HT1080 (cell line): ENCODE measurements around the gene MYO1B. TPM values are rescaled to one million over a fixed set of nuclear protein-coding genes. Genes with fewer than 3 reads are reported as not detected.

Experiments
- DNase-seq: peaks from one replicate; pipeline ENCODE4 v3.0.0-alpha.2; 2015; ENCODE audit warnings: low read depth
- total RNA-seq: library from RNA; depleted of rRNA; stranded (reverse); fragments of >200 nt; shearing (Covaris generic); gene quantifications from 2 replicates; pipeline ENCODE4 v1.2.3, GENCODE V29; 2014

The MYO1B gene
- total RNA-seq, 1 experiment from 2014 or later: 93.6 TPM

DNA sequence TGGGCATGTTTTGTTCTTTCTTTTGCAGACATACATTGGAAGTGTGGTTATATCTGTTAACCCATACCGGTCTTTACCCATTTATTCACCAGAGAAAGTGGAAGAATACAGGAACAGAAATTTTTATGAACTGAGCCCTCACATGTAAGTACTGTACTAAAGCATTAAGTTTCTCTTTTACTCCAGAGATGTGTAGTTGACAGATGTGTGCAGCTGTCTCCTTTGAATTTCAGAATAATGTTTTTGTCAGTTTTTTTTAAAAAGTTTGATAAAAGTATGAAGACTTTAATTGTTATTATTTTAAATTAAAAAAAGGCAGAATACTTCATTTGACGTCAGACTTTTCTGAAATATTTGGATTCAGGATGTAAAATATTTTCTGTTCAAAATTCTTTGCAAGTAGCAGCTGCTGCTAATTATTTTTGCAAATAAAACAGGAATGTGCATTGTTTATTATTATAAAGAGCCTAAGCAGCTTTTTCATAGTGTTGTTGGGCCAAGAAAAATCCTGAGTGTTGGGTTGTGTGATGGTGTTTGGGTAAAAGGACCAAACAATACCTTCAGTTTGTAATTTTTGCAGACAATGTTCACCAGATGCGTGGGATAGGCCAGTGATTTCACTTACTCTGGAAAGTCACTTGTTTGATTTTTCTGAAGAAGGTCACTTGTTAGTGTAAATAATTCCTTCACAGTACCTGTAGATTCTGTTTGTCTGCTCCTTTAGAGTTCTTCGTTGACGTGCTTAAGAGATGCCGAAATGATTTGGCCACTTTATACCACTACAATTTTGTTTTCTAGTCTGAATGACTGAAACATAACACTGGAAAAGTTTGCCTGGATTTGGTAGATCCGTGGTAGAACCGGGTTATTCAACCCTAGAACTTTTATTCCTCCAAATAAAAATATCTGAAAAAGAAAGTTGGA, 51.1 kb downstream of the MYO1B start:
- DNase-seq: no peak

DNA sequence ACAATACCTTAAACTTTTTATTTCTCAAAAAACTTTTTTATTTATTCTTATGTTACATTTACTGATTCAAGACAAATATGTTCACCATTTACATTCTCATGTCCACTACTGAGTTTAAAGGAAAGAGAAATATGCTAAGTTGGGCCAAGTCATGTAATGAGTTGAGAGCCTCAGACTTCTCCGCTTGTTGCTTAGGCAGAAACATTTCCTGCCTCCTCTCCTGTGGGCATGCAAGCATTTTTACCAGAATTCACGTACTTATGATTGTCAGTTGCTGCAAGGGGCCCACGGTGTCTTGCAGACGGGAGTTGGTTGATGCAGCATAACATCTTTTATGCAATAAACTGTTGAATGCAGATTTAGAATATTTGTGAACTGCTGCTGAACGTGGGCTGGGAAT, 51.8 kb downstream of the MYO1B start:
- DNase-seq: no peak

DNA sequence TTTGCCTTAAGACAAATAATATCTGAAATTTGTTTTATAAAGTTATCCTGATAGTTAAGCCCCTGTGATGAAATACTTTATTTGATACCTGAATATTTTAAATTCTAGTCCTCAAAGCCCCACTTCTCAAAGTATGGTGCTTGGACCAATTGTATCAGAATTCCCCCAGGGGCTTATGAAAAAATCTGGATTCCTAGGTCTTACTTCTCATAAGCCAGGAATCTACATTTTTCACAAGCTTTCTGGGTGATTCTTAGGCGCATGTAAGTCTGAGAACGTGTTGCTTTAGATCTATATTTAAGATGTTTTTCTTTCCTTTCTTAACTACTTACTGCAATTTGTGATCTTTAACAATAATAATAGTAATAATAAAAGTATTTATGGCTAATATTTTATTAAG, 53.1 kb downstream of the MYO1B start:
- no peak for DNase-seq

DNA sequence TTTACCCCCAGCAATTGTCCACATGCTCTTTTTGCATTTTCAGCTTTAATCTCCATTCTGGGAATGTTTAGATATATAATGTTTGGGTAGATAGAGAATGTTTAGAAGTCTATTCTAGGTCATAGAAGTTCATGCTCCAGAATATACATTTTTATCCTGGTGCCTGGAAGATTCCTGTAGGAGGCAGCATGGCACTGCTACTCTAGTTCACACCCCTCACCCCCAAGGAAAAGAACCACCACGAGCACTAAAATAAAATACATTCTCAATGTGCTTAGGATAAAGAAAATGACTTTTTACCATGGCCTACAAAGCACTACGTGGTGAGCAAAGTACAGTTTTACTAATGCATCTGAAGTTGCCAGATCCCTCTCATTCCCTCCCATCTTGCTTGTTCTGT, 53.8 kb downstream of the MYO1B start:
- no peak for DNase-seq

DNA sequence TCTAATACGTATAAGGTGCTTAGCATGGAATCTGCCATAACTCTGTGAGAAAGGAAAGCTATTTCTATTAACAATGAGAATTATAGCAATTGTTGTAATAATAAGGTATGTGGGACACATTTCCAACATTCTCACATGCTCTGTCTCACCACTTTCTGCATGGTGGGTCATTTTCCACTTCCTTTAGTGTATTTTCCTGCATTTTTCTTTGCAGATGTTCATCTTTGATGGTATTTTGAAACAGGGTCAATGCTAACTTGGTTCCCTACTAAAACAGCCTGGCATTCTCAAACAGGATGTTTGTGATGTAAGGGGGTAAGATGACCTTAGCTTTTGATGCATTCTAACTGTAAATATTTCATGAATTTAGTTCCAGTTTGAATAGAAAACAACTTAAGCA, 54.7 kb downstream of the MYO1B start:
- DNase-seq: no peak

DNA sequence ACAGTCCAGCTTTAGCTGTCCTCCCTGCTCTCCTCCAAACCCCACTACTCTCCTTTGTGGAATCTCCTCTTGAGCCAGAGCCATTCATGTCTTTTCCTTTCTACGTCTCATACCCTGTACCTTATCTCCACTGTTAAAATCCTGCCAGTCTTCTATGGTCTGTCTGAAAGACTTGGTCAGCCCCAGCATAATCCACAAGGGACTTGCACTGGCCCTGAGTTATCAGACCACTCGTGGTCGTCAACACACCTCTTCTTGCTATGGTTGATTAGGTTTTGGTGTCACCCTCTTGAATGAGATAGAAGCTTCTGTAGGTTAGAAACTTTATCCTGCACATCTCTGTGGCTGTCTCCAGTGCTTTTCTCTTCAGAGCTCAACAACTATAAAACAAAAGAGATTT, 56.8 kb downstream of the MYO1B start:
- DNase-seq: no peak

DNA sequence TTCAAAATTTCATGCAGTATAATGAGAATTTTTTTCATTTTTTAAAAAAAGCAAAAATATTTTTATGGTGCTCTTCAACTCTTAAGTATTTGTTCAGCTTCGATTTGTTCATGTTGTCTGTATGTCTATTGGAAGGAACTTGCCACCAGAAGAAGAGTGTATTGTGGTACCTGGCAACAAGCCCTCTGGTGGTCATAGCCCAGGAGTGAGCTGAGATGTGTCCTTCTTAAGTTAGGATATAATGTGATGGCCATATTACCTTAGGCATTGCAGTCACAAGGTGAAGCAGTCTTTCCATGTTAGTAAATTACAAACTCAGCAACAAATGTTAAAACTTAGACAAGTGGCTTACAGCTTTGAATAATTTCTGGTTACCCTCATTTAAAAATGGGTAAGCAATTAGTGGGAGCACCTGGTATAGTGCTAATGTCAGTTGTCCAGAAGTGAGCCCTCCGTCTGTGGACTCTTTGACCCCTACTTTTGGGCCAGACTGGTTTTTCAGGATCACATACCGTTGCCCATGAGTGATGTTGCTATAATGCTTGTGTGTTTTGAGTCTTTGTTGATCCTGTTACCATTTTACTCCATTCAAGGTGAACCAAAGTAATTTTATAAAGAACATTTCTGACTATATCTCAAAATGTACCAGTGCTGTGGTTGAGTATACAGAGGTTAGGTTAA, 57.4 kb downstream of the MYO1B start:
- DNase-seq: peak; percentile 30

DNA sequence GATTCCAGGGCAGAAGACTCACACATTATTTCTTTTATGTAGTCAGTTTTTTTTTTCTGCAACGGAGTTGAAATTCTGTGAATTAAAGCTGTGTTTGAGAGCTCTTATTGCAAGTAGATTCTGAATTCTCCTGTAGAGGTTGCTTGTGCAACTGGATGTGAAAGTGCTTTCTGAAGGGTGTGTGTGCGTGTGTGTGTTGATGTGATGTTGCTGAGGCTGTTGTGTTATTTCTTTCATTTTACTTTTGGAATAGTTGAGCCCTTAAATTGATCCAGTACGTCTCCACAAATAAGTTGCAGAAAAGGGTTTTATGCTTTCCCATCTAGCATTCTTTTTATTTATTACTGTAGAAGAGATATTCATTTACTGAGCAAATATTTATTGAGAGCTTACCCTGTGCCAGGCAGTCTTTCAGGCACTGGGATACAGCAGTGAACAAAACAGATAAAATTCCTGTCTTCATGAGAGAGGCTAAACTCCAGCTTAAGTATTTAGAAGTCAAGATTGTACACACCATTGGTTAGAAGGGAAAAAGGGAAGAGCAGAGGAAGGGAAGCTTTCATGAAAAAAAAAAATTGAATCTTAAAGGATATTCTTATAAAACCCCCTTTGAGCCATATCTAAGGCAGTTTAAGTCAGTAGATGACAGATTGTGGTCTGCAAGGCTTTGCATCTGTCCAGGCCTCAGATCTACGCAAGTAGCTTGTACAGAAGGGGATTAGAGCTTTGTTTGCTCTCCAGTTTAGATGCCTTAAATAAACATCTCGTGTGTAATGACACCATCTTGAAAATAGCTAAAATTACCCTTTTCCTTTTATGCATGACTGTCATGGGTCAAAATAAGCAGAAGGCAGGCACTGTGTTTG, 58.2 kb downstream of the MYO1B start:
- no peak for DNase-seq

DNA sequence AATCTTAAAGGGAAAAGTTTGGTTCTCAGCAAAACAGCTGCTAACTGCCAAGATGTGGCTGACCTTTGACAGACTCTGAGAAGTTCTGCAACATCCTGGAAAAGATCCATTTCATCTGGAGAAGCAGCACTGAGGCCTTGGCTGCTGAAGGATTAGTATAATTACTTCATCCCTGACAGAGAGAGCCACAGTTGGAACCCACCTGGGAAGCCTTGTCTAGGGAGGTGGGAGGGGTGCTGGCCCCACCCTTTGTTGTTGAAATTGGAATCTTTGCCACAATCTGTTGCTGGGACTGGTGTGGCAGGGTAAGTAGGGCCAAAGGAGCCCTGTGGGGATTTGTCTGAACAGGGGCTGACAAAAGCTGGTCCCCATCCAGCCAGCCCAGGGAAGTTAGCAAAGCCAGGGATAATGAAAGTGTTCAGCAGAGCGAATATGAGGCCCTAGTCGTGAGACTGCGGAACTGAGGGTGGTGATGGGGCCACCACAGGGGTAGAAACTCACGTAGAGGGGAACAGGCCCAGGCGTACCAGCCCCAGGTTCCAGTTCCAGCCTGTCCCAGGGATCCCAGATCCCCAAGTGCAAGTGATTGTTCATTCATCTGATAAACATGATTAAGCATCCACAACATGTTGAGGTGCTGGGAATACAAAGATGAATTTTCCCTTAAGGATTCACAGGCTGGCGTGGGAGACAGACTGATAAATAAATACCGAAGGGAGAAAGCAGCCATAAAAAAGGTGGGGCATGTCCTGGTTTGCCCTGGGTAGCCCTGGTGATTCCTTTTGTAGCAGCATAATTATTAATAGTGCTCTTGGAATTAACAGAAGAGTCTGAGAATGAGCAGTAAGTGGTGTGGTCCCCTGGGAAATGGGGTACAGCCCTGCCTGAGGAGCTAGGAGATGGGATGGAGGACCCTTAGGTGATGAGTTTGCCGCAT, 60.0 kb downstream of the MYO1B start:
- no peak for DNase-seq

DNA sequence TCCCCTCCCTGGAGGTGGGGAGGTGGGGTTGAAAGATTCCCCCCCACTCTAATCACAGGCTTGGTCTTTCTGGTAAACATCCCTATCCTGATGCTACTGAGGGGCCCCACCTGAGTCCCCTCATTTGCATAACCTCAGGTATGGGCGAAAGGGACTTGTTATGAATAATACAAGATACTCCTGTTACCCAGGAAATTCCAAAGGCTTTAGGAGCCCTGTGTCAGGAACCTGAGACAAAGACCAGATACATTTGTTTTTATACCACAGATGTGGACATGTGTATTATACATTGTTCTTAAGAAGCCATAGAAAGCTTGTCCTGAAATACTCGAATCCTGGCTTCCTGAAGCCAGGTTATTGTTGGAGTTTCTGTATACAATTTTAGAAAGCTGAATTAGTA, 62.8 kb downstream of the MYO1B start:
- DNase-seq: no peak

DNA sequence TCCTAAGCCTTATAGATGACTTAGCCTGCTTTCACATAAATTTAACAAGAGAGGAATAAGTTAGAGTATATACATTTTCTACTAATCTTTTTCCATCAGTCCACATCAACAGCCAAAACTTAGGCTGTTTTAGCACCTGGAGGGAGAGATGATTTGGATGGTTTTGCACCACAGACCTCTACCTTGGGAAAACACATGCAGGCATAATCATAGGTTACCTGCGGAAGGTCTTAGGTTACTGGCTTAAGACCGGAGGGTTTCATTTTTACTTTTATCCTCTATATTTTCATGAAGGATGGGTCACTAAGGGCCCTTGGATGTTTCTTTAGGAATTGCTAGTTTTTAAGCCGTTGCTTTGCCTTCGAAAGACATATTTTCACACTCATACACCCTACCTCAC, 66.0 kb downstream of the MYO1B start:
- DNase-seq: no peak

DNA sequence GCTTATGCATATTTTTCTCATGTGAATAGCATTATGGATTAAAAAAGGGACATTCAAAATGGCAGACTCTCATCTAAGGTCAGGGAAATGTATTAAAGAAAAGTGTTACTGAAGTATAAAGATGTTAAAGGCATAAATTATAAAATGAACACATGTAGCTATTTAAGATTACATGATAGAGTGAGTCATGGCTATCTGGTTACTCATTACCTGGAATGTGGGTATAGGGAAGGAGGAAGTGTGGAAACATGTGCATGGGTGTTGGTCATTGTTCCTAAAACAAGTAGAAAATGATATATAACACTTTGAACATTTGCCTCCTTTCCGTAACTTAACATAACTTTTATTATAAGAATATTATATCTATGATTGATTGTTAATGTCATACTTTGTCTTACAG, 66.4 kb downstream of the MYO1B start:
- peak; percentile 83 for DNase-seq

DNA sequence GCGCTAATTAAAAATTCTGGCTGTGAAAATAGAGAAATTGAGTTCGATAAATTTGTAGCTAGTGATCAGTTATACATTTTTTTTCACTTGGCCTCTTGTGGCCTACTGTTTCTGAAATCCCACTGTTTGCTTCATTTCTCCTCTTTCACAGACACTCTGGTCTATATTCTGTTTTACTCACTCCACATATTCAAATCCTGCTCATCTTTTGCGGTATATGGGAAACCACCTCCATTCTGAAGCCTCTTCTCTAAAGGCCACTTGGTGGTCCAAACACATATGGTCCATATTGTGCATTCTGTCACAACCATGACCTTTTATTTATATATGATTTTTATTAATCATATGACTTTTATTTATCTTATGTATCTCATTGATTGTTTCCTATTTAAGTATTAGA, 67.0 kb downstream of the MYO1B start:
- DNase-seq: no peak

DNA sequence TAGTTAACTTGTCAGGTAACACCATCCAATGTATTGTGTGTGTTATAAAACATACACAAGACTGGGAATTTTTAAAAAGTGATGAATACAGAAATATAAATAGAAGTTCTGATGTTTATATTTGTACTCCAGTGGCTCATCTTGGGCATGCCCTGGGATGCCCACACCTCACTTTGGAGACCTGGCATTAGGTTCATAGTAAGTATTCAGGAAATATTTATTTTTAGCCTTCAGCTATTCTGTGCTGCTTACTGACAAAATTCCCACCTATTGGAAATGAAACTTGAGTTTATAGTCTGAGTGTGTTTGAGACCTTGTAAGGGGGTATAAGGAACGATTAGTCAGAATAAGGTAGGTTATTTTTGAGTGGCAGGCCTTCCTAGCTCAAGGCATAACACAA, 67.5 kb downstream of the MYO1B start:
- no peak for DNase-seq

DNA sequence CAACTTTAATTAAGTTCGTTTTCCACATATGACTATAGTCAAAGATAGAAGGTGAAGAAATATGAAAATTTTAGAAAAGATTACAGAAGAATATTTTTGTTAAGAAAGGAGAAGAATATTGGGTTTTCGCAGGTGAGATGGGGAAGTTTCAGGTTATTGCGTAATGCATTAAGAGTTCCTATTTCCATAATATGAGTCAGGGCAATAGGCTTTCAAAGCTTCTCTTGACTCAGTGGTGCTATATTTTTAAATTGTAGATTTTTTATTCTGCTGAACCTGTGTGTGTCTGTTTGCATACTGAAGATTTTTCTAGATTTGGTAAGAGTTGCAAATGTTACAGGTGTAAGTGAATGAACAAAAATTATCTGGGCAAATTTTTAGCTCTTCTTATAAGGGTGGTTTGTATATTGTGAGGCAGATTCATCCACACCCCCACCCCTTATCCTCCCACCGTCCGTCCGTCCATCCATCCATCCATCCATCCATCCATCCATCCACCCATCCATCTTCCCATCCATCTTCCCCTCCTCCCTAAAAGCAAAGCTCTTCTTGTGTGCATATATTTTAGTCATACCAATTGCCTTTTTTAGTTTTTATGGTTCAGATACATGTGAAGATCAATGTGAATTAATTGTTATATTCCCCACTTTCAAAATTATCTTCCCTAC, 69.6 kb downstream of the MYO1B start:
- DNase-seq: no peak

DNA sequence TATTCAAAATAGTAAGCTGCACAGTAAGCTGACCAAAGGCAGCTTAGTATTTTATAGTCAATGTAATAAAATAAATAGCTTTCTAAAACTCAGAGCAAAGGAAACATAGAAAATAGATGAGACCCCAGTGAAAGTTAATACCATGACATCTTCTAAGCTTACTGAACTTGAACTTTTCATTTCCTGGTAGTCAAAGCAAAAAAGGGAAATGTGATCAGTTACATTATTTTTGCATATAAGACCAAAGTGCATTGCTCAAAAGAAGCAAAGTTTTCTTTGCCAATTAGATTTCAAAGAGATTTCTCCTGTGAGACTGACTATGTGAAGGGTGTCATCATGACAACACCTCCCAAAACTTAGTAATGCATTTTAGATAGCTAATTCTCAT, 70.2 kb downstream of the MYO1B start:
- no peak for DNase-seq

DNA sequence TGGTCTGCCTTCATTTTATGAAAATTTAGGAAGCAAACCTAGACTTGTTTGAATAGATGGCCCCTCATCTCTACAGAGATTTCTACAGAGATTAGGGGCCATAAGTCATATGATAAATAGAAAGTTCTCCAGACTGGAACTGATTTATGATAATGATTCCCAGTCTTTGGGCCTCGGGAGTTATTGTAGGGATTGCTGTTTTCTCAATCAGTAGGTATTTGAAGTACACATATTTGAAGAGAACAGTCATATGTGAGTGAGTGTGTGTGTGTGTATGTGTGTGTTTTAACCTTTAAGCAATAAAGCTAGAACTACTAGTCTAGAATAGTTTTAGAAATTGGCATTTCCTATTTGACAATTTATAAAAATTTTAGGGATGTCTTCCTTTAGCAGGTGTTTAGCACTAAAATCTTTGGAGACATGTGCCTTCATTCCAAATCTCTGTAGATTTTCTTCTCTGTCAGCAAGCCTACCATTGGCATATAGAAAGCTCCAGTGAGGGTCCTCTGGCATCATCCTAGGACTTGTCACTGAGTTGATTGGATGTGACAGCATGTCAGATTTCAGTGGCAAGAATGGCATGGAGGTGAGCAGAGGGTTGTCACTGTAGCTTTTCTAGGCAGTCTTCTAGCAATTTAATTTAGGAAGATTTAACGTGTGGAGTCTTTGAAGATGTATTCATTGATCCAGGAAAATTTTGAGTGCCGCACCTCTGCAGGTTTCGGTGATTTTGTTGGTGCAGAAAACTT, 71.2 kb downstream of the MYO1B start:
- DNase-seq: no peak

DNA sequence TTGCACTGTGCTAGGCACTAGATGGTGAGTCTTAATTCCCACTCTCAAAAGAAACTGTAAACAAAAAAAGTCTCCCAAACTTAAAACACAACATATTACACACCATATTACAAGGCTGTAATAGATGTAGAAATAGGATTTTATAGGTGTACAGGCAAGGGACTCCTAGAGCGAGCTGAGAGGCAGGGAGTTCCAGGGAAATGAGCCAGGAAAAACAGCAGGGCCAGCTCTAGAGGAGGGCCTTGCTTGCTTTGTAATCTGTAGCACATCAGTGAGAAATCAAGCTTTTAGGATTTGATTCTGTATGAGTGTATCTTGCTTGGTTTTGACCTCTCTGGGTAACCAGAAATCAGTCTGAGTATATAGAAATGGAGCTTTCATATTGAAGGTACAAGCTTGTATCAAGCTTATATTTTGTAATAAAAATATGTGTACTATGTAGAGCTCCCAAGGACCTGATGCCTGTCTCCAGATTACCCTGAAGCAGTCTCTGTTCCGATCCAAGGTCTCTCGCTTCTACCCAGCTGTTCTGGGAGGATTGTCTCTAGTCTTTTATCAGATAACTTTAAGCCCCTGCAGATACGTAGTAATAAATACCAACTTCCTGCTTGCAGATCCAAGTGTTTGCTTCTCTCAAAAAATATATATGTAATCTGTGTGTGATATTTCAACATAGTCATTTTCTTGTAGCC, 73.0 kb downstream of the MYO1B start:
- DNase-seq: peak; percentile 37

DNA sequence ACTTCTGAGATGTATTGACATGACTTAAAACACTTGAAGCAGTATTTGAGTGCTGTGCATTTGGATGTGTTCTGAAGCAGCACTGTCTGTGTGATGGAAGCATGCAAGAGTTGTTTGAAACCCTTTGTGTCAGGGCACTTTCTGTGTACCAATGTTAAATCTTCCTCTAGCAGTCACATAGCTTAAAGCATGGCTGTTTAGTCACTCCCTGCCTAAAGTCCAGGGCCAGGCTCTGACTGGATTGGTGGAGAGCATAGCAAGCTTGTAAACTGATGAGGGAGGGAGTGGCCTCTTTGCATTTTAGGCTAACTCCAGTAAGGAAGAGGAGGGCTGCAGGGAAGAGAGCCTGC, 73.5 kb downstream of the MYO1B start:
- peak; percentile 51 for DNase-seq
